HT-29 (cell line): Measurements from ENCODE around the gene ACTR8. TPM values are rescaled to one million over a fixed set of nuclear protein-coding genes. Genes with fewer than 3 reads are reported as not detected.
"Not testable (repeated sequence)": the region's sequence is repeated elsewhere in the genome, so short reads cannot be mapped to it uniquely, and the experiment has no call there.

Experiments used
- DNase-seq: peaks from one replicate; pipeline ENCODE4 v3.0.0-alpha.2; 2015; ENCODE audit warnings: low spot score
- total RNA-seq: library from RNA; depleted of rRNA; stranded (reverse); fragments of >200 nt; shearing (Covaris generic); gene quantifications from 2 replicates; pipeline ENCODE4 v1.2.3, GENCODE V29; 2014; rRNA removed

ACTR8 gene, protein sequence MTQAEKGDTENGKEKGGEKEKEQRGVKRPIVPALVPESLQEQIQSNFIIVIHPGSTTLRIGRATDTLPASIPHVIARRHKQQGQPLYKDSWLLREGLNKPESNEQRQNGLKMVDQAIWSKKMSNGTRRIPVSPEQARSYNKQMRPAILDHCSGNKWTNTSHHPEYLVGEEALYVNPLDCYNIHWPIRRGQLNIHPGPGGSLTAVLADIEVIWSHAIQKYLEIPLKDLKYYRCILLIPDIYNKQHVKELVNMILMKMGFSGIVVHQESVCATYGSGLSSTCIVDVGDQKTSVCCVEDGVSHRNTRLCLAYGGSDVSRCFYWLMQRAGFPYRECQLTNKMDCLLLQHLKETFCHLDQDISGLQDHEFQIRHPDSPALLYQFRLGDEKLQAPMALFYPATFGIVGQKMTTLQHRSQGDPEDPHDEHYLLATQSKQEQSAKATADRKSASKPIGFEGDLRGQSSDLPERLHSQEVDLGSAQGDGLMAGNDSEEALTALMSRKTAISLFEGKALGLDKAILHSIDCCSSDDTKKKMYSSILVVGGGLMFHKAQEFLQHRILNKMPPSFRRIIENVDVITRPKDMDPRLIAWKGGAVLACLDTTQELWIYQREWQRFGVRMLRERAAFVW
- 10.9 and 13.4 TPM in 2 replicates for total RNA-seq

DNA sequence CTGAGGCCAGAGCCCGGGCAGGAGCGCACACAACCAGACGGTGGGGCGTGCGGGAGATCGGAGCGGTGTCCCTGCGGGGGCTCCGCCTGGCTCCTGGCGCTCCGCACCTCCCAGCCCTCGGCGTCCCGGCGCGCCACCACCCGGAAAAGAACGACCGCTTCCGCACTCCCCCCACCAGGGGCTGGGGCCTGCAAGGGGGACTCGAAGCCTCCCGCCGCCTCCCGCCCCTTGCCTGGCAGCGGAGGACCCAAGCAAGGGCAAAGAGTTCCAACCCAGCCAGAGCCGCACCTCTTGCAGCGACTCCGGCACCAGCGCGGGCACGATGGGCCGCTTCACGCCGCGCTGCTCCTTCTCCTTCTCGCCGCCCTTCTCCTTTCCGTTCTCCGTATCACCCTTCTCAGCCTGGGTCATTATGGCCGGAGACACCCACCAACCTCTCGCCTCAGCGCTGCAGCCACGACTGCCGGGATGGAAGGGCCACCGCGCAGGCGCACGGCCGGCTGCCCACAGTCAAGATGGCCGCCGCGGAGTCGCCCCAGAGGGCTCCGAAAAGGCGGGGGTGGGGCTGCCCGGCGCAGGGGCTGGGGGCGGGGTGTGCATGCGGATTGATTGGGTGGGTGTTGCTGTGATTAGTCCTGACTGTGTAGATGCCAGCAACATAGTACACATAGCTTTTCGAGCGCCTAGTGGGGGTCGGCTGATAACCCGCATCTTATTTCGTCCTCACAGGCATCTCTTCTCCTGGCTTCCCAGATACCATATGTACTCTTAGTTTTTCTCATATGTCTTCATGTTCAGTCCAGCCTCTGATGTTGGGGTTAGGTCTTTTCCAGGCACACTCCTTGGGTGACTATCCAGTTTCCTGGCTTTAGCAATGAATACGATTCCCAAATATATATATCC is at the start of gene ACTR8:
ACTR8 (minus strand) TSS at position 462 of the 903 bp plus-strand sequence; CDS start at position 411, 51 bp downstream.
- peak; percentile 69 for DNase-seq

DNA sequence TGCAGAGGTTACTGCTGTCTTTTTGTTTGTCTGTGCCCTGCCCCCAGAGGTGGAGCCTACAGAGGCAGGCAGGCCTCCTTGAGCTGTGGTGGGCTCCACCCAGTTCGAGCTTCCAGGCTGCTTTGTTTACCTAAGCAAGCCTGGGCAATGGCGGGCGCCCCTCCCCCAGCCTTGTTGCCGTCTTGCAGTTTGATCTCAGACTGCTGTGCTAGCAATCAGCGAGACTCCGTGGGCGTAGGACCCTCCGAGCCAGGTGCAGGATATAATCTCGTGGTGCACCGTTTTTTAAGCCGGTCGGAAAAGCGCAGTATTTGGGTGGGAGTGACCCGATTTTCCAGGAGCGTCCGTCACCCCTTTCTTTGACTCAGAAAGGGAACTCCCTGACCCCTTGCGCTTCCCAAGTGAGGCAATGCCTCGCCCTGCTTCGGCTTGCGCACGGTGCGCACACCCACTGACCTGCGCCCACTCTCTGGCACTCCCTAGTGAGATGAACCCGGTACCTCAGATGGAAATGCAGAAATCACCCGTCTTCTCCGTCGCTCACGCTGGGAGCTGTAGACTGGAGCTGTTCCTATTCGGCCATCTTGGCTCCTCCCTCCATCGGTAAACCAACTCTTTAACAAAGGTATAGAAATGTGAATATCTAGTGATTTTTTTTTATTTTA is 45.4 kb upstream of the ACTR8 start:
- DNase-seq = not testable (repeated sequence)

DNA sequence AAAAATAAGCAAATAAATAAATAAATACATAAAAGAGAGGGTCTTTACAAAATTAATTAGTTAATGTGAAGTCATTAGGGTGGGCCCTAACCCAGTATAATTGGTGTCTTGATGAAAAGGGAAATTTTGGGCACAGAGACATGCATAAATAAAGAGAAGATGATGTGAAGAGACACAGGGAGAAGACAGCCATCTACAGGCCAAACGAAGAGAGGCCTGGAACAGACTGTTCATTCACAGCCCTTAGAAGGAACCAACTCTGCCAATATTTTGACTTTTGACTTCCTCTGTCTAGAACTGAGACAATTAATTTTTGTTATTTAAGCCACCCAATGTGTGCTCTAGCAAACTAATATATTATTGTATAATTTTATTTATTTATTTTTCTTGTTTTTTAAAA is 39.3 kb upstream of the ACTR8 start:
- peak; percentile 30 for DNase-seq

DNA sequence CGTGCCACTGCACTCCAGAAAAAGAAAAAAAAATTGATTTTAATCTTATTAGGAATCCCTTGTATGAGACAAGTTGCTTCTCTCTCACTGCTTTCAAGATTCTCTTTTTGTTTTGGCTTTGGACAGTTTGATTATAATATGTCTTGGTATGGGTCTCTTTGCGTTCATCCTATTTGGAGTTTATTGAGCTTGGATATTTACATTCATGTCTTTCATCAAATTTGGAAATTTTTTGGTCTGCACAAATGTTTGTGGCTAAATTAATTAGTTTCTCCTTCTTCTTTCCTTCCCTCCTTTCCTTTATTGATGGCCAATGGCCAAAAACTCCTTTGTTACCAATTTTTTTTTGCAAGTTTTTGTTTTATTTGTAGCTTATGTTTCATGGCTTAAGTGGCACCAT is 37.8 kb upstream of the ACTR8 start:
- DNase-seq = no peak

DNA sequence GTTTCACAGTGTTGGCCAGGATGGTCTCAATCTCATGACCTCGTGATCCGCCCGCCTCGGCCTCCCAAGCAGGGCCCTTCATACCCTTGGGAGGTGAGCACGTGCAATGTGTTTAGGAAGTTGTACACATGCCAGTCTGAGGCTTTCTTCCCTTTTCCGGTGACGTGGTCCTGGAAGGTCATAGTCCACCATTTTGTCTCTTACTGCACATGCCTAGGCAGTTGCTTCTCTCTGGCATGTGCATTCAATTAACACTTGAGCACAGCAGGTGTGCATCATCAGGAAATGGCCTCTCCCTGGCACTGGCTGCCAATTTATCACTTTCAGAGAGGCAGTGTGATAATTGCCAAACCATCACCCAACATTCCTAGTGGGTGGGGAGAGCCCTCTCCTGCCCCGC is 31.4 kb upstream of the ACTR8 start:
- DNase-seq = no peak

DNA sequence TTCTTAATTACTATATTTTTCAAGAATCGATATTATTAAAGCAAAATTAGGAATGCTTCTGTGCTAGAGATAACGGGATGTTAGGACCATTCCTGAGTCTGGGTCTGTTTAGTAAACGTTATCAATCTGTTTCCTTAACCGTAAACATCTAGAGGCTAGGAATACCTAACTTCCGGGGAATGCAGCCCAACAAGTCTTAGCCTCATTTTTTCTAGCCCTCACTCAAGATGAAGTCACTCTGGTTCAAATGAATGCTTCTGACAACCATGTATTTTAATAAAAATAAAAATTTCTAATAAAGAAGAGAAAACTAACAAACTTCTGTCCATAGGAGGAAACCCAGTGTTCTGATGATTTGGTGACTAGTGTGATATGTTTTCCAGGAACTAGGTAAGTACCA is 20.8 kb upstream of the ACTR8 start:
- no peak for DNase-seq

DNA sequence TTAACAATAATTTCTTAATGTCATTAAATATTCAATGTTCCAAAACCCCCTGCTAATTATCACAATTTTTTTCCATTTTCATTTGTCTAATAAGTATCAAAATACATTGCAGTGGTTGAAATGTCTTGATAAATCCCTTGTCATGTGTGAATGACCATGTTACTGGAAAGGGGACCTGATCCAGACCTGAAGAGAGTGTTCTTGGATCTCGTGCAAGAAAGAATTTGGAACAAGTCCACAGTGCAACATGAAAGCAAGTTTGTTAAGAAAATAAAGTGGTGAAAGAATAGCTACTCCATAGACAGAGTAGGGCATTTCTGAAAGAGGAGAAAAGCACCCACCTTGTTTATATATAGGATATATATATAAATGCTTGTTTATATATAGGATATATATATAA is 20.1 kb upstream of the ACTR8 start:
- DNase-seq = no peak

DNA sequence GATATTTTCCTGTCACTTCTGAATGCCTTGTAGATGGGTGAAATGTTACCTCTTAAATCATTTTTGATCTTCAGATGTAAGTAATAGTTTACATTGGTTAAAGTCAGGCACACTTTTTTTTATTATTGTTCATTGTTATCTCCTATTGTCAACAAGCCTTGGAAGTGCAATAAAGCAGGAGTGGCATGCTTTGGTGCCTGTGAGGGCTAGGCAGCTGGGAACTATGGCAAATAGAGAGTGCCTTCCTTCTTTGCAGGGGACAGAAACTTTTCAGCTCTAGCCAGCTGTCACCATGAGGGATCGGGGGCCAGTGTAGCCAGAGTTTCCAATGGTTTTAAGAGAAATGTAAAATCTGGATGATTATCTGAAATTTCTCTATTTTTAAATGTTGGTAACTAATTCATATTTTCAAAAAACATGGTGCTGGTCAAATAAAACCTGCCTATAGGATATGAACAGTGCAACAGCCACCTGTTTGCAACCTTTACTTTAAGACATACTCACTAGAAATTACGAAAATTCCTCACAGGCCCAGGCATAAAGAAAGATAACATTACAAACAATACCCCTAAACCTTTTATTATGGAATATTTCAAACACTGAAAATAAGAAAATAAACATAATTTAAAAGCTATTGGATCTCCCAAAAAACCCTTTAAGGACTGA is 18.8 kb upstream of the ACTR8 start:
- DNase-seq = no peak

DNA sequence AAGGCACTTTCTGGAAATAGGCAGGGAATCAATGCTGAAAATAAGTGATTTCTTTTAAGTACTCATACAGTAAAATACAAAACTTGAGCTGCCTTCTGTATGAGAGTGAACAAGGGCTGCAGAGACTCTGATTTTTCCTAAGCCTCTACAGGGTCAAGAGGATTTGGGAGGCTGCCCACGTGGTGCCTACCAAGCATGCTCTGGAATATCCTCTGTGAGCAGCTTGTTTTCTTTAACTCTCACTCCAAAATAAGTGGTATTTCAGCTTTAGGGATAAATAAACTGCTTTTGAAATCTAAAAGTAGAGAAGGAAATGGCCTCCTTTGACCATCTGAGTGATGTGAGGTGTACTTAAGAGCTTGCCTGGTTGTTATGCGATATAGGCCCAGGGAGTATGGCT is 17.8 kb upstream of the ACTR8 start:
- DNase-seq = no peak

DNA sequence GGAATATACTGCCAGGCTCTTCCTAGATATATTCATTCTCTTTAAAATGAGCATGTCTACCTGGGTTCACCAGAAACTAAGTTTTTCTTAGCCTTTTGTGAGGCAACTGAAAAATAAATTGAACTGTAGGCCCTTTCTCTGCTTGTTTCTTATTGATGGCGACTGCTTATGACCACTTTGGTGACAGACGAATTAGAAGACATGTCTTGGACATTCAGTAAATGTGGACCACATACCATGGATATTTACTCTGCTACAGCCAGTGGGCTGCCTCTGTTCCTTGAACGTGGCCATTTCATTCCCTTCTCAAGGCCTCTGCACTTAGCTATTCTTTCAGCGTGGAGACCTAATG is 10.3 kb upstream of the ACTR8 start:
- no peak for DNase-seq

DNA sequence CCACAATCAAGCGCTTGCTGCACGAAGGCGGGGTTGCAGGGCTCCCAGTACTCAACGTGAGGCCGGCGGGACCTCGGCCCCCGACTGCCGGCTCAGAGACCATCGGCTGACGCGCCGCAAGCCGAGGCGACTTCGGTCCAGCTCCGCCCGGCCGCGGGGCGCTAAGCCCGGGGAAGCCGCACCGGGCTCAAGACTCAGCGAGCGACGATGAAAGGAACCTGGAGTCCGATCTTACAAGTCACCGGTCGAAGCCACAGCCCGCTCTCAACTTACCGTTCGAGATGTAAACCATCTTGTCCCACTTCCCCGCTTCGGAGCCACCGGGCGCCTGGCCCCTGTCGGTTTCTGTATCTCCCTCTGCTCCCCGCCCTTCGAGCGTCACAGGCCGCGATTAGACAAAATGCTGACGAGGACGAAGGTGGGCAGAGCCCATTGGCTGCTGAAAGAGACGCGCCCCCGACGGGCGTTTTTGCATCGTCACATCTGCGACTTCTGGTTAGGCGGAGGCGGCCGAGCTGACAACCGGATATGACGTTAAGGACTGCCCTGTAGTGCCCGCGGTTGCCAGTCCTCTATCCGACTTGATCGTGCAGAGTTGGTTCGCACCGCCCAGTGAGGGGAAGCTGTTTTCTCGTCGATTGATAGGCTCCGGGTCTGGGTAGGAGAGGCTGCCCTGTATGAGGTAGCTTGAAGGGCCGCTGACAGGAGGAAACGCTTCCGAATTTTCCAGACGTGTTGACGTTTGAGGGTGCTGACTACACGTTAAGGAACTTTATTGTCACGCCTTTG is 9.7 kb upstream of the ACTR8 start, which contains the start of gene SELENOK:
SELENOK (minus strand) TSS at position 363 of the 789 bp plus-strand sequence.
- peak; percentile 97 for DNase-seq

DNA sequence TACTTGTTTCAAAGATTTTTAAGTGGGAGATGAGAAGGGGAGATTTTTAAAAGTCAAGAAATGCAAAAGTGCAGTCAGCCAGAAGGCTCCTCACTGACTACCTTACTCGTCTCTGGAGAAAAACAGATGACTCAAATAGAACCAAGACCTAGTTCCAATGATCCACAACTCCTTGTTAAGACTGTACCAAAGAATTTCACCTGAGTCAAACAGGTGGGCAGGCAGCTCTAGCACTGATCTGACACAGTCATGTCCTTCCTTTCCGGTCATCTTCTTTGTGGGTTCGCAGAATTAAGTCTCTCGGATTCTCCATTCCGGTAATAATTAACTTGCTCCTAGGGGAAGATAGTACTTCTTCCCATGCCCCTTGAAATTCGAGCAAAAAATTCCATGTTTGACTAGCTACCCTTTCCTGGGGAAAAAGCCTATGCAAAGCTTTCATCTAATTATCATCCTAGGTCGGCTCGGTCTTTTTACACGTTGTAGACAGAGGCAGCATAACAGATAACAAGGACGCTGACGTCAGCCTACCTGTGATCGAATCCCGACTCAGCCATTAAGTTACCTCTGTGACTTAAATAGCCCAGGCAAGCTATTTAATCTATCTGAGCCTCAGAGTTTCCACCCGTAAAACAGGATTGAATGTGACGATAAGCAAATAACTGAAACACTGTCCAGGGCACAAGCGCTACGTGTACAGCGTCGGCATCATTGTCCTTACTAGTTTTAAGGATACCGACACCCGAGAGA is 8.9 kb upstream of the ACTR8 start:
- peak; percentile 60 for DNase-seq

DNA sequence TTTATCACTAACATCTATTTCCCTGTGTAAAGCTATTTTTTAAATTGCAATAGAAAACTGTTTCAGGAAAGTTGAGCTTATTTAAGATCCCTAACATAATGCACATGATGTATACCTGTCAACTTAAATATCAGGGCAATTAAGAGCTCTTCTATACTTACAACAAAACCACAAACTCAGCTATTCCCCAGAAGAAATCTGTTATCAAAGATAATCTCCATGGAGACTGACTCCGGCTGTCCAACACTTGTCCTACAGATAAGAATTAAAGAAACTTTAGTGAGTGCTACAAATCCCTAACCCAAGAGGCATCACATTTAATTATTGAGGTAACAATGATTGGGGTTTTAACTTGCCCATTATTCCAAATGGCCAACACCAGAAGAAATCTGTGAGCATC is 6.3 kb upstream of the ACTR8 start:
- no peak for DNase-seq

DNA sequence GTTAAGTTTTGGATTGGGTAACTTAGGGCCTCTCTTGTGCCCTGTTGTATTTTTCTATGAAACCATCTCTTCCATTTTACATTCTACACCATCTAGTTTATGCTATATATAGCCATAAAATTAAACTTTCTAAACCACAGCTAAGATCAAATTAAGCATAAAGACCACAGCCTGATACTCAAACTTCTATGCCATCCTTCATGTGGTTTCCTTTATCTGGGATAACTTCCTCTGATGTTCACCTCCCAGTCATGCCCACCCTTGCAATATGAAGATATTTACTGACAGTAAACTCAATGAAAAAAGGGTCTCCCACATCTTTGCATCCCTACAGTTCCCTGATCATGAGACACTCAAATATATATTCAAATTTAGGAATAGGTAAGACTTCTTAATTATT is 5.5 kb upstream of the ACTR8 start:
- DNase-seq = no peak

DNA sequence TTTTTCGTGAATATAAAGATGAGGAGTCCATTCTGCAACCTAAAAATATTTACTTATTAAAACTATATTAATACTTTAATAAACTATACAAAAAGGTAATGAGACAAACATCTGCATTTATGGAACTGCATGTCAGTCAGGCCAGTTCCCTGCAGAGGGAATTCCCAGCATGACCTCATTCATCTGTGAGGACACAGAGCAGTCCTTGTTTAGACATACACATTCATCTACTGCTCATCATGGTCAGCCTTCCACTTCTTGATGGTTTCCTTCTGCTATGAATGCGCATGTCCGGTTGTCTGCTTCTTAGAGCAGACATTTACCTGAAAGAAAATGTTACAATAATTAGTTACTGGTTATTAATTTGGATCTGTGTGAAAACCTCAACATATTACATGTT is 3.3 kb upstream of the ACTR8 start:
- DNase-seq = no peak

DNA sequence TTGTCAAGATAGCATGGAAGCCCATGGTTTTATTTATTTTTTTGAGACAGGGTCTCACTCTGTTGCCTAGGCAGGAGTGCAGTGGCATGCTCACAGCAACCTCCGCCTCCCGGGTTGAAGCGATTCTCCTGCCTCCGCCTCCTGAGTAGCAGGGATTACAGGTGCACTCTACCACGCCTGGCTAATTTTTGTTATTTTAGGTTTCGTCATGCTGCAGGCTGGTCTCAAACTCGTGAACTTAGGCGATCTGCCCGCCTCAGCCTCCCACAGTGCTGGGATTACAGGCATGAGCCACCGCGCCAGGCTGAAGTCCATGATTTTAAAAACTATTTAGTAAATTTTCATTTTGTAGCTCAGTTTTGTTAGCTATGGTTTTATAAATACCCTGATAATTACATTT is 2.7 kb upstream of the ACTR8 start:
- DNase-seq = no peak

DNA sequence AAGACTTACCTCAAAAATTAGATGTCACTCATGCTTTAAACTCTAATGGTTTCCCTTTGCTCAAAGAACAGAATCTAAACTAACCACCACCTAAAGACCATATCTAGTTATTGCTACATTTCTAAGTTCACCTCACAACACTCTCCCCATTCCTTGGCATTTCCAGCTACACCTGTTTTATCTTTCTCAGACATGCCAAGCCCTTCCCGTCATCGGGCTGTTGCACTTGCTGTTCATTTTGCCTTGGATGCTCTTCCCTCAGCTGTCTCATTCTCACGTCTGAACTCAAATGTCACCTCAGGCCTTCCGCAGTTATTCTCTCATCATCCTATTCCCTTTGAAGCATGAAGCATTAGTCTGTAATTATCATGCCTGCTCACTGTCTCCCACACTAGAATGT is 1.1 kb upstream of the ACTR8 start:
- DNase-seq = no peak

DNA sequence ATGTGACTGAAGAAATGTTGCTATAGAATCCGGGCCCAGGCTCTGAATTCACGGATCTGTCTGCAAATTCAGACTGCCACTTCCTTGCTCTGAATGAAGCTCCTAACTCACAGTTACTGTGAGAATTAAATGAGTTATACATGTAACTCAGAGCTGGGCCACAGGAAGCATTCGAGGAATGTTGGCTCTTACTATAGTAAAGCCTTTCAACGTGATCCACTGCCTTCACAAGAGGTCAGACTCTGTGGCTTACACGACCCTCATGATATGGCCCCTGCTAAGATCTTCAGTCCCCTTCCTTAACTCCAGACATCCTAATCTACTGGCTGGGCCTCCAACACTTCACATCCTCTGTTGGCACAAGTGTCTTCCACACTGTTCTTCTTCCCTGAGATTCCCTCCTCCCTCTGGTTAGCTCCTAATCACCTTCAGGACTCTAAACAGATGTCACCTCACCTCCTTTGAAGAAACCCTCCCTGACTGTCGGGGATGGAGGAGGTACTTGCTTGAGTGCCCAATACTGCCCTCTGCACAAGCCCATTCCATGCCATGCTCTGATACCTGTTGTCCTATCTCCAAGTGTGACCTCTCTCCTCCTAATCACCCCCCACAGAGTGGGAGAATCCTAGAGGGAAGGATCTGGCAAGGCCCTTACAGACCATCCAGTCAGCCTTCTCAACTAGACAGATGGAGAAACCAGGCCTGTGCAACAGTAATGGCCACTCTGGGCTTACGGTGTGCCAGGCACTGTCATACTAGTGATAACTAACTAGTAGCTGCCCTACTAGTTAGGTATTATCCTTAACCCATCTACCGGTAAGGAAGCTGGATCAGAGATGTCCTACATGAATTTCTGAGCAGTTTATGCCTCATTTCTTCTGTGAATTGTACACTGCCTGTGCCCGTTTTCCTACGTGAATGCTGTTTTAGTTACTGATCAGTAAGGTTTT is 1.3 kb downstream of the ACTR8 start:
- DNase-seq = peak; percentile 6
